ENCODE data around the gene TRABD2B.

TRABD2B gene

DNA sequence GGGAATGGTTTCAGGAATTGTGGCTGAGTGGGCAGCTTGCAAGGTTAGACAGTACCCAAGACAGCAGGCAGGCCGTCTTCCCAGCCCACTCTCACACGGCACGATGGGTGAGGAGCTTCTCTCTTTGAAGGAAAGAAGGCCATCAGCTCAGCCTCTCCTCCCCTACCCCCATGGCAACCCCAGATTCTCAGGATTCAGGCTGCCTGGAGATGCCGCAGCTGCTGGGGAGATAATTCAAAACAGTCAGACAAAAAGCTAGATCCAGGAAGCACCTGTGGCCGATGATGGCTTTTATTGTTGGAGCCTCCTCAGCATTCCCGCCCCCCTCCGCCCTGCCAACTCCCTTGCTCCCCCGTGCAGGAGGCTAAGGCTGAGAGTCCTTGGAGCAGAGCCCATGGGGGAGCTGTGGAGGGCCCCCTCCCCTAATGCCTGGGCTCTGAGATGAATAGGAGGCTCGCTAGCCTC is 220.5 kb downstream of the TRABD2B start:
- TF ChIP-seq, protein P1, sequence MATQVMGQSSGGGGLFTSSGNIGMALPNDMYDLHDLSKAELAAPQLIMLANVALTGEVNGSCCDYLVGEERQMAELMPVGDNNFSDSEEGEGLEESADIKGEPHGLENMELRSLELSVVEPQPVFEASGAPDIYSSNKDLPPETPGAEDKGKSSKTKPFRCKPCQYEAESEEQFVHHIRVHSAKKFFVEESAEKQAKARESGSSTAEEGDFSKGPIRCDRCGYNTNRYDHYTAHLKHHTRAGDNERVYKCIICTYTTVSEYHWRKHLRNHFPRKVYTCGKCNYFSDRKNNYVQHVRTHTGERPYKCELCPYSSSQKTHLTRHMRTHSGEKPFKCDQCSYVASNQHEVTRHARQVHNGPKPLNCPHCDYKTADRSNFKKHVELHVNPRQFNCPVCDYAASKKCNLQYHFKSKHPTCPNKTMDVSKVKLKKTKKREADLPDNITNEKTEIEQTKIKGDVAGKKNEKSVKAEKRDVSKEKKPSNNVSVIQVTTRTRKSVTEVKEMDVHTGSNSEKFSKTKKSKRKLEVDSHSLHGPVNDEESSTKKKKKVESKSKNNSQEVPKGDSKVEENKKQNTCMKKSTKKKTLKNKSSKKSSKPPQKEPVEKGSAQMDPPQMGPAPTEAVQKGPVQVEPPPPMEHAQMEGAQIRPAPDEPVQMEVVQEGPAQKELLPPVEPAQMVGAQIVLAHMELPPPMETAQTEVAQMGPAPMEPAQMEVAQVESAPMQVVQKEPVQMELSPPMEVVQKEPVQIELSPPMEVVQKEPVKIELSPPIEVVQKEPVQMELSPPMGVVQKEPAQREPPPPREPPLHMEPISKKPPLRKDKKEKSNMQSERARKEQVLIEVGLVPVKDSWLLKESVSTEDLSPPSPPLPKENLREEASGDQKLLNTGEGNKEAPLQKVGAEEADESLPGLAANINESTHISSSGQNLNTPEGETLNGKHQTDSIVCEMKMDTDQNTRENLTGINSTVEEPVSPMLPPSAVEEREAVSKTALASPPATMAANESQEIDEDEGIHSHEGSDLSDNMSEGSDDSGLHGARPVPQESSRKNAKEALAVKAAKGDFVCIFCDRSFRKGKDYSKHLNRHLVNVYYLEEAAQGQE (IDR thresholded peaks at IDR 0.05; ENCODE audit: low read depth), result no peak

DNA sequence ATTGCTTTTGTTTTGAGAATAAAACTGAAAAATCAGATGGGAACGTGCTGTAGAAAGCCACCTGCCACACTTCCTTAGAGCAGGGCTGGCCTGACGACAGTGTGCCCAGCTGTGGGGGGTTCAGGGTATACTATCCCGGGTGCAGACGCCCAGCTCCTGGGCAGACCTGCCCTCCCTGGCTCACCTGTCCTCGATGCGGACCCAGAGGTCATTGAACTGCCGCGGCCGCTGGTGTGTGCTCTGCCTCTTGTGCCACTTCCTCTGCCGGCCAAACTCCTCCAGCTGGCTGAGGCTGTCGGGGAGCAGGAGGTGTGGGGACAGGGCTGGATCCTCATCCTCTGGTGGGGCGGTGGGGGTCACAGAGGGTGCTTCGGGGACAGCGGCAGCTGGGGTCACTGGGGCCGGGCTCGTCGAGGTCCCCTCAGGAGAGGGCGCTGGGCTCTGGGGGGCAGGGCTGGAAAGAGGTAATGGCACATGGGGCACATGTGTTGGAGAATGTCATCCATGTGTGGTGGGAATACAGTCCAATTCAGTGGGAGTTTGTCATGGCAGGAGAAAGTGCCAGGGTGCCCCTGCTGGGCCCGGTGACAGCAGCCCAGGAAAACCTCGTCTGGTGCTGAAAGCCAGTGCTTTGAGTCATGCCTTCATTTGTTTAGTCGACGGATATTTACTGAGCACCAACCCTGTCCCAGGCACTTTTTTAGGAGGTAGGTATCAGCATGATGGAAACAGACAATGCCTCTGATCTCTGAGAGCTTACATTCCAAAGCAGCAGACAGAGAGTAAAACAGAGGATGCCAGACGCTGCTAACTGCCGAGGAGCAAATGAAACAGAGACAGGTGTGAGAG is 222.0 kb downstream of the TRABD2B start:
- TF ChIP-seq CREB1 (IDR thresholded peaks at IDR 0.05; ENCODE audit: low read depth) (no peak), TCF12 (IDR thresholded peaks at IDR 0.05; ENCODE audit: low read depth) (no peak), YY1 (IDR thresholded peaks at IDR 0.05; ENCODE audit: low read depth) (no peak), ZBTB7A (IDR thresholded peaks at IDR 0.05; ENCODE audit: low read depth) (no peak), EP300 (IDR thresholded peaks at IDR 0.05; ENCODE audit: borderline replicate concordance) (no peak), NFIC (IDR thresholded peaks at IDR 0.05) (no peak), TEAD4 (IDR thresholded peaks at IDR 0.05) (no peak), FOXM1 (IDR thresholded peaks at IDR 0.05; ENCODE audit: borderline replicate concordance, low read depth) (no peak)
- TF ChIP-seq, protein P2, sequence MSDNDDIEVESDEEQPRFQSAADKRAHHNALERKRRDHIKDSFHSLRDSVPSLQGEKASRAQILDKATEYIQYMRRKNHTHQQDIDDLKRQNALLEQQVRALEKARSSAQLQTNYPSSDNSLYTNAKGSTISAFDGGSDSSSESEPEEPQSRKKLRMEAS (IDR thresholded peaks at IDR 0.05), result no peak

DNA sequence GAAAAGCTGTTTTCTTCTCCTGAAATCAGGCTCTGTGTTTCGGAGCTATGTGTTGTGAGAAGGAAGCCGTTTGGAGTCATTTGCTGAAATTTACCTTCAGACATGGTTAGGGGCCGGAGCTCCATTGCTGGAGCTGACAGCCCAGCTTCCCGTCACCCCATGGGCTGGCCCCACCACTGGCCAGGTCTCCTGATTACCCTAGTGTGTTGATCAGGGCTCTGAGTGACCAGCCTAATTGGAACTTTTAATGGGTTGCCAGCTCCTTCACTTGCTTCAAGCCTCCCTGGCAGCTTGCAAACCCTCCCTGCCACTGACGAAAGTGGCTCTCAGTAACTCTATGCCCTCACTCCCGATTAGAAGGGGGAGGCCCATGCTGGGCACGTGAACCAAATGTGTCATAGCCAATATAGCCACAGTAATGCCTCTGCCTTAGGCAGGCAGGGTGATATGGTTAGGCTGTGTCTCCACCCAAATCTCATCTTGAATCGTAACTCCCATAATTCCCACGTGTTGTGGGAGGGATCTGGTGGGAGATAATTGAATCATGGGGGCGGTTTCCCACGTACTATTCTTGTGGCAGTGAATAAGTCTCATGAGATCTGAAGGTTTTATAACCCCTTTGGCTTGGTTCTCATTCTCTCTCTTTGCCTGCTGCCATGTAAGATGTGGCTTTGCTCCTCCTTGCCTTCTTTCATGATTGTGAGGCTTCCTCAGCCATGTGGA is 224.1 kb downstream of the TRABD2B start:
- TF ChIP-seq TAF1 (IDR thresholded peaks at IDR 0.05; ENCODE audit: low read depth), result no peak

DNA sequence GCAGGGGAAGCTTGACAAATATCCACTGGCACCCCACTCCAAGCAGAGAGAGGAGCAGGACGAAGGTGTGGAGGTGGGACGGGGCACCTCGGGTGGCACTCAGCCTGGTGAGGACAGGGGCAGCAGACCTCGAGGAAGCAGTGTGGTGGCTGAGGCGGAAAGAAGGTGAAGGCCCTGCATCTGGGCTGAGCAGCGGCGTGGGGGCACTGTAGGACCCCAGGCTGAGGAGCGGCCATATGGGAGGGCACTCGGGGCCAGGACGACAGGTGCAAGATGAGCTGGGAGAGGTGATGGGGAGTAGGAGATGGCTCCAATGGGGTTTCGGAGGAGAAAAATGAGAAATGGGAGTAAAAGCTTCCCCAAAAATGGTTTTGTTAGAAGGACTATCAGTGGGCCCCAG is 224.9 kb downstream of the TRABD2B start:
- TF ChIP-seq TAF1 (IDR thresholded peaks at IDR 0.05; ENCODE audit: low read depth), result no peak
- no peak for TF ChIP-seq CREB1 (IDR thresholded peaks at IDR 0.05; ENCODE audit: low read depth)
- TF ChIP-seq TEAD4 (IDR thresholded peaks at IDR 0.05), result no peak
- TF ChIP-seq RAD21 (IDR thresholded peaks at IDR 0.05; ENCODE audit: low read depth), result no peak
- TF ChIP-seq, protein P3, sequence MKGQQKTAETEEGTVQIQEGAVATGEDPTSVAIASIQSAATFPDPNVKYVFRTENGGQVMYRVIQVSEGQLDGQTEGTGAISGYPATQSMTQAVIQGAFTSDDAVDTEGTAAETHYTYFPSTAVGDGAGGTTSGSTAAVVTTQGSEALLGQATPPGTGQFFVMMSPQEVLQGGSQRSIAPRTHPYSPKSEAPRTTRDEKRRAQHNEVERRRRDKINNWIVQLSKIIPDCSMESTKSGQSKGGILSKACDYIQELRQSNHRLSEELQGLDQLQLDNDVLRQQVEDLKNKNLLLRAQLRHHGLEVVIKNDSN (IDR thresholded peaks at IDR 0.05), result no peak
- no peak for TF ChIP-seq EGR1 (IDR thresholded peaks at IDR 0.05)
- TF ChIP-seq ZBTB7A (IDR thresholded peaks at IDR 0.05; ENCODE audit: low read depth), result no peak
- no peak for TF ChIP-seq EP300 (IDR thresholded peaks at IDR 0.05; ENCODE audit: borderline replicate concordance)
- TF ChIP-seq, protein P2 (IDR thresholded peaks at IDR 0.05), result no peak
- no peak for TF ChIP-seq CEBPB (IDR thresholded peaks at IDR 0.05)
- no peak for TF ChIP-seq TCF12 (IDR thresholded peaks at IDR 0.05; ENCODE audit: low read depth)
- TF ChIP-seq, protein P1 (IDR thresholded peaks at IDR 0.05; ENCODE audit: low read depth), result no peak
- no peak for TF ChIP-seq FOXM1 (IDR thresholded peaks at IDR 0.05; ENCODE audit: borderline replicate concordance, low read depth)
- TF ChIP-seq NFIC (IDR thresholded peaks at IDR 0.05), result no peak
- no peak for TF ChIP-seq YY1 (IDR thresholded peaks at IDR 0.05; ENCODE audit: low read depth)

DNA sequence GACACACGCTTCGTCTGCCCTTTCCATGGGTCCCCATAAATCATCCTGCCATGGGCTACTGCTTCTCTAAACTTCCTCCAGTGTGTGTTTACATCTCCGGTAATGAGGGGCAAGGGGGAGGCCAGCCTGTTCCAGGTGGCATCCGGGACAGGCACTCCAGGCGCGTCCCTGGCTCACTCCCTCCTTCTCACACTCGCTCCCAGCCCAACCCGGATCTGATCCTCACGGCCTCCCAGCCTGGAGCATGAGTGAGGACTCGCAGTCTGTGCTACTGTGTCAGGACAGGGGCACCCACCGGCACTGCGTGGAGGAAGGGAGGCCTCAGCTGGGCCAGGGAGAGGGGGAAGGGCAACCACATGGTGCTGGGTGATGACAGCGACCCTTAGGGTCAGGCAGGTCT is 225.4 kb downstream of the TRABD2B start:
- TF ChIP-seq FOXM1 (IDR thresholded peaks at IDR 0.05; ENCODE audit: borderline replicate concordance, low read depth), result no peak
- TF ChIP-seq, protein P3 (IDR thresholded peaks at IDR 0.05), result no peak
- no peak for TF ChIP-seq YY1 (IDR thresholded peaks at IDR 0.05; ENCODE audit: low read depth)
- TF ChIP-seq TEAD4 (IDR thresholded peaks at IDR 0.05), result no peak
- TF ChIP-seq, protein P2 (IDR thresholded peaks at IDR 0.05), result no peak
- no peak for TF ChIP-seq RAD21 (IDR thresholded peaks at IDR 0.05; ENCODE audit: low read depth)
- TF ChIP-seq ZBTB7A (IDR thresholded peaks at IDR 0.05; ENCODE audit: low read depth), result no peak
- no peak for TF ChIP-seq CEBPB (IDR thresholded peaks at IDR 0.05)
- no peak for TF ChIP-seq CREB1 (IDR thresholded peaks at IDR 0.05; ENCODE audit: low read depth)
- no peak for TF ChIP-seq EP300 (IDR thresholded peaks at IDR 0.05; ENCODE audit: borderline replicate concordance)
- TF ChIP-seq NFIC (IDR thresholded peaks at IDR 0.05), result no peak
- TF ChIP-seq EGR1 (IDR thresholded peaks at IDR 0.05), result no peak
- TF ChIP-seq, protein P1 (IDR thresholded peaks at IDR 0.05; ENCODE audit: low read depth), result no peak
- no peak for TF ChIP-seq TAF1 (IDR thresholded peaks at IDR 0.05; ENCODE audit: low read depth)
- no peak for TF ChIP-seq TCF12 (IDR thresholded peaks at IDR 0.05; ENCODE audit: low read depth)
